ENCODE data around the gene FAM171A2. TPM values are rescaled to one million over a fixed set of nuclear protein-coding genes. Genes with fewer than 3 reads are reported as not detected.

The FAM171A2 gene
- polyA plus RNA-seq, 3 donors = not detected

GRCh38 chr17:44308865-44309264 lies 54.8 kb downstream of the FAM171A2 start:
- peaks cover 48 to 70% (median 58%) of the 10 kb centered on the region in 3 donors for H3K27me3 Mint-ChIP-seq (ENCODE audit: low read depth in 3 of 3)
- H4K20me1 ChIP-seq (ENCODE audit: insufficient read depth, low read length) = no peaks in the 10 kb centered on the region
- no peaks in the 10 kb centered on the region for H3K36me3 ChIP-seq (replicated peaks in 1 of 2; ENCODE audit: control insufficient read depth in 1 of 2, insufficient read depth in 2 of 2, low read length in 2 of 2)
- TF ChIP-seq CTCF (IDR thresholded peaks at IDR 0.05) = no peak
- peaks cover 12 to 15% of the 10 kb centered on the region in 2 donors for H3K4me1 ChIP-seq (ENCODE audit: control insufficient read depth in 1 of 2, insufficient read depth in 2 of 2, low read length in 2 of 2)
- peak overlapping the region in 1 of 3 experiments; percentile 68 for H3K4me3 ChIP-seq (replicated peaks in 1 of 3; ENCODE audit: low read depth in 2 of 3, low read length in 3 of 3)
- intact Hi-C loops (cut with micrococcal nuclease) = no loop called here
- WGBS (ENCODE audit: insufficient coverage) = 2% methylated on average over 14 of the region's 15 CpGs
- H3K27me3 ChIP-seq (ENCODE audit: control insufficient read depth in 2 of 2, insufficient read depth in 2 of 2, low read length in 2 of 2) = peaks cover 7 to 43% of the 10 kb centered on the region in 2 donors
- peak overlapping the region; percentile 66 to 69 for H3K4me3 Mint-ChIP-seq
- H3K9me3 Mint-ChIP-seq = peaks cover 0 to 6% (median 0%) of the 10 kb centered on the region in 7 donors
- H3K4me1 Mint-ChIP-seq = peaks cover 18% of the 10 kb centered on the region
- DNase-seq = peak in 1 of 3 donors; percentile 14
- H3K36me3 Mint-ChIP-seq = peaks cover 0 to 2% of the 10 kb centered on the region in 2 donors
- H3K27ac Mint-ChIP-seq = no peak overlapping the region
- H3K9me3 ChIP-seq (replicated peaks in 1 of 2; ENCODE audit: control insufficient read depth in 1 of 2, insufficient read depth in 1 of 2, low read length in 2 of 2) = no peaks in the 10 kb centered on the region
- peak overlapping the region; percentile 71 for H3K4me2 ChIP-seq (replicated peaks; ENCODE audit: extremely low read depth, low read length, poor library complexity, severe bottlenecking)
- H3K27ac ChIP-seq (ENCODE audit: low read depth in 1 of 2, low read length in 2 of 2) = no peak overlapping the region
- H2AFZ ChIP-seq (ENCODE audit: insufficient read depth, low read depth, low read length, poor library complexity, severe bottlenecking) = peak overlapping the region; percentile 63
- H3K79me2 ChIP-seq (ENCODE audit: insufficient read depth, low read length) = no peaks in the 10 kb centered on the region
- H3K9ac ChIP-seq (ENCODE audit: insufficient read depth, low read length, poor library complexity, severe bottlenecking) = no peak overlapping the region

- Mint-ChIP-seq H3K27ac (peak within 1 kb of the TSS in 2 of 7 donors; percentile 37 to 57), H3K4me3 (peak within 1 kb of the TSS; percentile 66 to 74), H3K27me3 (ENCODE audit: low read depth in 3 of 3) (peaks cover 45 to 67% (median 53%) of the 10 kb centered on the region in 3 donors), H3K36me3 (no peaks in the 10 kb centered on the region), H3K4me1 (peaks cover 18% of the 10 kb centered on the region), H3K9me3 (peaks cover 0 to 6% (median 0%) of the 10 kb centered on the region in 7 donors)
- Histone ChIP-seq H3K79me2 (ENCODE audit: insufficient read depth, low read length) (no peaks in the 10 kb centered on the region), H3K9me3 (replicated peaks in 1 of 2; ENCODE audit: control insufficient read depth in 1 of 2, insufficient read depth in 1 of 2, low read length in 2 of 2) (no peaks in the 10 kb centered on the region), H3K9ac (ENCODE audit: insufficient read depth, low read length, poor library complexity, severe bottlenecking) (no peak within 1 kb of the TSS), H3K27ac (ENCODE audit: low read depth in 1 of 2, low read length in 2 of 2) (no peak within 1 kb of the TSS), H3K36me3 (replicated peaks in 1 of 2; ENCODE audit: control insufficient read depth in 1 of 2, insufficient read depth in 2 of 2, low read length in 2 of 2) (no peaks in the 10 kb centered on the region), H2AFZ (ENCODE audit: insufficient read depth, low read depth, low read length, poor library complexity, severe bottlenecking) (peak within 1 kb of the TSS; percentile 63), H3K4me3 (replicated peaks in 1 of 3; ENCODE audit: low read depth in 2 of 3, low read length in 3 of 3) (peak within 1 kb of the TSS in 1 of 3 experiments; percentile 68), H3K4me2 (replicated peaks; ENCODE audit: extremely low read depth, low read length, poor library complexity, severe bottlenecking) (peak within 1 kb of the TSS; percentile 71), H3K27me3 (ENCODE audit: control insufficient read depth in 2 of 2, insufficient read depth in 2 of 2, low read length in 2 of 2) (peaks cover 7 to 40% of the 10 kb centered on the region in 2 donors), H4K20me1 (ENCODE audit: insufficient read depth, low read length) (no peaks in the 10 kb centered on the region), H3K4me1 (ENCODE audit: control insufficient read depth in 1 of 2, insufficient read depth in 2 of 2, low read length in 2 of 2) (peaks cover 12 to 15% of the 10 kb centered on the region in 2 donors)
- TF ChIP-seq CTCF (IDR thresholded peaks at IDR 0.05) = no peak
- WGBS (ENCODE audit: insufficient coverage) = under 1% methylated on average over 18 of the region's 39 CpGs
- intact Hi-C loops (cut with micrococcal nuclease) = no loop called here
- peak; percentile 51 to 77 (median 67) for DNase-seq
These were observed 55.3 kb downstream of the FAM171A2 start, which contains the start of gene RUNDC3A for GRCh38 chr17:44308320-44308818. TSS of gene RUNDC3A (plus strand) at chr17:44308601. CDS start at chr17:44308833, 232 bp downstream.

Measured in CD14-positive monocyte (primary cell).